Heart left ventricle (tissue), 13 donors: Measurements from ENCODE around the gene LRRC36.

Experiments
- CTCF ChIP-seq, 12 donors: fragments of 200-600 bp; sonication (generic) in 4 of 12; IDR thresholded peaks; one replicate each; pipeline versions ENCODE4 v1.5.0 to v1.8.0; 2018 to 2022; ENCODE audit warnings: antibody characterized with exemption in 12 of 12, mild to moderate bottlenecking in 5 of 12
- POLR2A ChIP-seq, 2 donors: fragments of 450-650 bp; IDR thresholded peaks; one replicate each; pipeline ENCODE4 v1.6.1; 2017; ENCODE audit warnings: antibody characterized with exemption in 2 of 2, mild to moderate bottlenecking in 2 of 2, moderate library complexity in 2 of 2
- donor health status: ischemic (EF 13 %, LVEDD 7.1; RV severe dilation, severe dysfunction).
- donor health status: DM: no; HTN: yes; CAD: no.
- donor health status: DM: no; HTN: no; CAD: no.
- donor health status: ischemic (EF 25% LVEDD 6.9; RV normal size, moderate dysfunction).
- donor health status: ischemic (EF 25% LVEDD 5.7; RV mildly dilated, moderate dysfunction).
- donor health status: ischemic (EF 35%, LVEDD 5.7; RV mildly dilated, moderate dysfunction).
- donor health status: nonischemic (EF 11% LVEDD 7.7; RV severe dilation, severe dysfunction).
- donor health status: DM: yes; HTN: yes; CAD: no.
- donor health status: PGD.
- donor health status: ischemic (EF 29% LVEDD 5.4; RV normal size, mild dysfunction).
- donor health status: nonischemic (EF 23%, LVEDD 6.1; RV moderate dilation, normal function).

- TF ChIP-seq CTCF (IDR thresholded peaks at IDR 0.05) (no peak), POLR2A (IDR thresholded peaks at IDR 0.05) (no peak)
Measured at GRCh38 chr16:67413978-67414911, 87.6 kb downstream of the LRRC36 start.
